HepG2 (cell line): ENCODE measurements around the gene CLIC3. TPM values are rescaled to one million over a fixed set of nuclear protein-coding genes. Genes with fewer than 3 reads are reported as not detected.
A peak's percentile ranks its signal among the peaks of the same experiment; 100 is the strongest.

Source experiments
- DRAP1 ChIP-seq: IDR thresholded peaks from 2 replicates; pipeline ENCODE4 v1.6.1; 2016; ENCODE audit warnings: missing genetic modification reagents, missing compliant biosample characterization
- ELF3 ChIP-seq: IDR thresholded peaks from 2 replicates; pipeline ENCODE4 v1.6.1; 2016; ENCODE audit warnings: missing genetic modification reagents, missing compliant biosample characterization
- MYPOP ChIP-seq: sonication (generic); formaldehyde crosslinking; IDR thresholded peaks from 2 replicates; pipeline ENCODE4 v1.8.1; 2023; ENCODE audit warnings: mild to moderate bottlenecking, moderate library complexity, missing genetic modification reagents
- SALL1 ChIP-seq: sonication (generic); formaldehyde crosslinking; IDR thresholded peaks from 2 replicates; pipeline ENCODE4 v1.8.0; 2022; ENCODE audit warnings: mild to moderate bottlenecking, missing genetic modification reagents
- SUZ12 ChIP-seq: fragments of 150-350 bp; IDR thresholded peaks from 2 replicates; pipeline ENCODE4 v1.6.1; 2014; ENCODE audit warnings: low read depth, low read length
- TBX2 ChIP-seq: sonication (generic); formaldehyde crosslinking; IDR thresholded peaks from 2 replicates; pipeline ENCODE4 v1.5.0; 2020; ENCODE audit warnings: missing genetic modification reagents, mild to moderate bottlenecking, borderline replicate concordance
- ZNF138 ChIP-seq: sonication (generic); formaldehyde crosslinking; IDR thresholded peaks from 2 replicates; pipeline ENCODE4 v1.5.0; 2020; ENCODE audit warnings: mild to moderate bottlenecking, low read depth, missing genetic modification reagents
- ZNF264 ChIP-seq: sonication (generic); formaldehyde crosslinking; IDR thresholded peaks from 2 replicates; pipeline ENCODE4 v1.4.0; 2020; ENCODE audit warnings: missing genetic modification reagents
- ZNF331 ChIP-seq: sonication (generic); formaldehyde crosslinking; IDR thresholded peaks from 2 replicates; pipeline ENCODE4 v1.4.0; 2020; ENCODE audit warnings: missing genetic modification reagents
- ZNF687 ChIP-seq: sonication (generic); formaldehyde crosslinking; IDR thresholded peaks from 2 replicates; pipeline ENCODE4 v1.5.1; 2020; ENCODE audit warnings: mild to moderate bottlenecking, missing genetic modification reagents, moderate library complexity
- polyA plus RNA-seq, 8 experiments: library from polyadenylated mRNA; depleted of rRNA in 3 of 8; stranded (reverse) in 7 of 8; unstranded in 1 of 8; fragments of >200 nt; fragmentation: Illumina TruSeq in 4 of 8; extraction: Trizol in 4 of 8; gene quantifications; 2 replicates each; pipeline versions ENCODE4 v1.2.1 to v1.2.3, GENCODE V29; 2011 to 2016; ENCODE audit warnings: low read depth in 4 of 8, missing spikeins in 1 of 8, mixed read lengths in 1 of 8; ENCODE audit not compliant: insufficient read depth in 1 of 8
- total RNA-seq, 5 experiments: library from RNA; depleted of rRNA; stranded (reverse); fragments of >200 nt; fragmentation: Illumina TruSeq; extraction: Trizol; gene quantifications; 2 replicates each; pipeline ENCODE4 v1.2.3, GENCODE V29; 2016; ENCODE audit warnings: low read depth in 1 of 5
- TF ChIP-seq, protein P1 (sequence below): sonication (generic); formaldehyde crosslinking; IDR thresholded peaks from 2 replicates; pipeline ENCODE4 v1.5.0; 2020; ENCODE audit warnings: mild to moderate bottlenecking, missing genetic modification reagents, borderline replicate concordance
- TF ChIP-seq, protein P2 (sequence below): sonication (generic); formaldehyde crosslinking; IDR thresholded peaks from 2 replicates; pipeline ENCODE4 v1.5.0; 2020; ENCODE audit warnings: missing genetic modification reagents
- TF ChIP-seq, protein P3 (sequence below): sonication (generic); formaldehyde crosslinking; IDR thresholded peaks from 2 replicates; pipeline ENCODE4 v1.4.0; 2020; ENCODE audit warnings: missing genetic modification reagents, mild to moderate bottlenecking, borderline replicate concordance

The CLIC3 gene
- total and polyA plus RNA-seq, 2 of the 13 experiments (the other 11 are each of a cell fraction or from before 2014, with no cell fraction given) = 0.51 to 1.5 TPM

- TF ChIP-seq TBX2 (CRISPR knock-in tag) (peak; percentile 49; the same call in 1 of the 2 replicates), ZNF264 (CRISPR knock-in tag) (no peak), ZNF331 (0 out of 2 replicates have a peak, but pooled peaks have one; percentile 24), DRAP1 (CRISPR knock-in tag) (peak; percentile 78; the same call in 1 of the 2 replicates), SUZ12 (no peak), ELF3 (CRISPR knock-in tag) (peak; percentile 19; the same call in 1 of the 2 replicates), MYPOP (peak; percentile 43; the same call in 1 of the 2 replicates), SALL1 (0 out of 2 replicates have a peak, but pooled peaks have one; percentile 15), ZNF138 (CRISPR knock-in tag) (0 out of 2 replicates have a peak, but pooled peaks have one; percentile 76), ZNF687 (CRISPR knock-in tag) (peak; percentile 62)
- TF ChIP-seq, protein P1, sequence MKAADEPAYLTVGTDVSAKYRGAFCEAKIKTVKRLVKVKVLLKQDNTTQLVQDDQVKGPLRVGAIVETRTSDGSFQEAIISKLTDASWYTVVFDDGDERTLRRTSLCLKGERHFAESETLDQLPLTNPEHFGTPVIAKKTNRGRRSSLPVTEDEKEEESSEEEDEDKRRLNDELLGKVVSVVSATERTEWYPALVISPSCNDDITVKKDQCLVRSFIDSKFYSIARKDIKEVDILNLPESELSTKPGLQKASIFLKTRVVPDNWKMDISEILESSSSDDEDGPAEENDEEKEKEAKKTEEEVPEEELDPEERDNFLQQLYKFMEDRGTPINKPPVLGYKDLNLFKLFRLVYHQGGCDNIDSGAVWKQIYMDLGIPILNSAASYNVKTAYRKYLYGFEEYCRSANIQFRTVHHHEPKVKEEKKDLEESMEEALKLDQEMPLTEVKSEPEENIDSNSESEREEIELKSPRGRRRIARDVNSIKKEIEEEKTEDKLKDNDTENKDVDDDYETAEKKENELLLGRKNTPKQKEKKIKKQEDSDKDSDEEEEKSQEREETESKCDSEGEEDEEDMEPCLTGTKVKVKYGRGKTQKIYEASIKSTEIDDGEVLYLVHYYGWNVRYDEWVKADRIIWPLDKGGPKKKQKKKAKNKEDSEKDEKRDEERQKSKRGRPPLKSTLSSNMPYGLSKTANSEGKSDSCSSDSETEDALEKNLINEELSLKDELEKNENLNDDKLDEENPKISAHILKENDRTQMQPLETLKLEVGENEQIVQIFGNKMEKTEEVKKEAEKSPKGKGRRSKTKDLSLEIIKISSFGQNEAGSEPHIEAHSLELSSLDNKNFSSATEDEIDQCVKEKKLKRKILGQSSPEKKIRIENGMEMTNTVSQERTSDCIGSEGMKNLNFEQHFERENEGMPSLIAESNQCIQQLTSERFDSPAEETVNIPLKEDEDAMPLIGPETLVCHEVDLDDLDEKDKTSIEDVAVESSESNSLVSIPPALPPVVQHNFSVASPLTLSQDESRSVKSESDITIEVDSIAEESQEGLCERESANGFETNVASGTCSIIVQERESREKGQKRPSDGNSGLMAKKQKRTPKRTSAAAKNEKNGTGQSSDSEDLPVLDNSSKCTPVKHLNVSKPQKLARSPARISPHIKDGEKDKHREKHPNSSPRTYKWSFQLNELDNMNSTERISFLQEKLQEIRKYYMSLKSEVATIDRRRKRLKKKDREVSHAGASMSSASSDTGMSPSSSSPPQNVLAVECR (CRISPR knock-in tag) = peak; percentile 38; the same call in 1 of the 2 replicates
- TF ChIP-seq, protein P2, sequence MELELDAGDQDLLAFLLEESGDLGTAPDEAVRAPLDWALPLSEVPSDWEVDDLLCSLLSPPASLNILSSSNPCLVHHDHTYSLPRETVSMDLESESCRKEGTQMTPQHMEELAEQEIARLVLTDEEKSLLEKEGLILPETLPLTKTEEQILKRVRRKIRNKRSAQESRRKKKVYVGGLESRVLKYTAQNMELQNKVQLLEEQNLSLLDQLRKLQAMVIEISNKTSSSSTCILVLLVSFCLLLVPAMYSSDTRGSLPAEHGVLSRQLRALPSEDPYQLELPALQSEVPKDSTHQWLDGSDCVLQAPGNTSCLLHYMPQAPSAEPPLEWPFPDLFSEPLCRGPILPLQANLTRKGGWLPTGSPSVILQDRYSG (CRISPR knock-in tag) = no peak
- TF ChIP-seq, protein P3, sequence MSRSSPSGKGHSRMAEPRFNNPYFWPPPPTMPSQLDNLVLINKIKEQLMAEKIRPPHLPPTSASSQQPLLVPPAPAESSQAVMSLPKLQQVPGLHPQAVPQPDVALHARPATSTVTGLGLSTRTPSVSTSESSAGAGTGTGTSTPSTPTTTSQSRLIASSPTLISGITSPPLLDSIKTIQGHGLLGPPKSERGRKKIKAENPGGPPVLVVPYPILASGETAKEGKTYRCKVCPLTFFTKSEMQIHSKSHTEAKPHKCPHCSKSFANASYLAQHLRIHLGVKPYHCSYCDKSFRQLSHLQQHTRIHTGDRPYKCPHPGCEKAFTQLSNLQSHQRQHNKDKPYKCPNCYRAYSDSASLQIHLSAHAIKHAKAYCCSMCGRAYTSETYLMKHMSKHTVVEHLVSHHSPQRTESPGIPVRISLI (CRISPR knock-in tag) = 0 out of 2 replicates have a peak, but pooled peaks have one; percentile 6
Measured at GRCh38 chr9:137021979-137022661, 25.8 kb upstream of the CLIC3 start (continued).
